Glutamatergic neuron (in vitro differentiated cells): ENCODE data around the gene C12orf57. TPM values are rescaled to one million over a fixed set of nuclear protein-coding genes. Genes with fewer than 3 reads are reported as not detected.

ENCODE experiments used
- DNase-seq: peaks from one replicate; pipeline ENCODE4 v3.0.0; 2022
- H3K27ac Mint-ChIP-seq: one replicate; pipeline ENCODE4 v1.8.0; 2020; ENCODE audit warnings: mild to moderate bottlenecking, mixed read lengths, inconsistent platforms; ENCODE audit not compliant: unreplicated experiment
- H3K27me3 Mint-ChIP-seq: one replicate; pipeline ENCODE4 v1.8.0; 2020; ENCODE audit warnings: mild to moderate bottlenecking, moderate library complexity, mixed read lengths, inconsistent platforms; ENCODE audit not compliant: unreplicated experiment
- H3K36me3 Mint-ChIP-seq: one replicate; pipeline ENCODE4 v1.8.0; 2020; ENCODE audit warnings: mild to moderate bottlenecking, mixed read lengths, inconsistent platforms; ENCODE audit not compliant: unreplicated experiment
- H3K4me1 Mint-ChIP-seq: one replicate; pipeline ENCODE4 v1.8.0; 2020; ENCODE audit warnings: mild to moderate bottlenecking, low read depth, mixed read lengths, inconsistent platforms; ENCODE audit not compliant: unreplicated experiment
- H3K4me3 Mint-ChIP-seq: one replicate; pipeline ENCODE4 v1.8.0; 2020; ENCODE audit warnings: mild to moderate bottlenecking, mixed read lengths, inconsistent platforms; ENCODE audit not compliant: unreplicated experiment
- H3K9me3 Mint-ChIP-seq: one replicate; pipeline ENCODE4 v1.8.0; 2020; ENCODE audit warnings: mild to moderate bottlenecking, moderate library complexity, mixed read lengths, inconsistent platforms; ENCODE audit not compliant: unreplicated experiment
- CTCF ChIP-seq: fragments of 200-600 bp; sonication (generic); IDR thresholded peaks from one replicate; pipeline ENCODE4 v1.5.0; 2021; ENCODE audit not compliant: partially characterized antibody, unreplicated experiment
- microRNA-seq: library from miRNA; unstranded; fragments of <30 nt; microRNA quantifications from one replicate; pipeline ENCODE4, GENCODE V29; 2020; ENCODE audit not compliant: unreplicated experiment
- total RNA-seq: library from RNA; stranded (reverse); fragmentation: NEBNext Ultra II Directional; extraction: Animal tissue kit (Norgen Biotek cat#: 25700); gene quantifications from one replicate; pipeline ENCODE4 v1.2.1, GENCODE V29; 2021; ENCODE audit not compliant: unreplicated experiment

The C12orf57 gene
- total RNA-seq, 1 donor from 2014 or later, result 184 TPM

GRCh38 chr12:6980740-6981139 is 36.9 kb downstream of the C12orf57 start:
- Mint-ChIP-seq H3K27me3 (peaks cover 2% of the 10 kb centered on the region), H3K36me3 (no peaks in the 10 kb centered on the region), H3K4me3 (no peak overlapping the region), H3K4me1 (no peaks in the 10 kb centered on the region), H3K9me3 (peaks cover 4% of the 10 kb centered on the region), H3K27ac (no peak overlapping the region)
- DNase-seq, result no peak
- TF ChIP-seq CTCF, result no peak

- Mint-ChIP-seq H3K27ac (no peak overlapping the region), H3K4me3 (no peak overlapping the region), H3K4me1 (no peaks in the 10 kb centered on the region), H3K36me3 (no peaks in the 10 kb centered on the region), H3K9me3 (peaks cover 4% of the 10 kb centered on the region), H3K27me3 (peaks cover 2% of the 10 kb centered on the region)
- DNase-seq, result no peak
- TF ChIP-seq CTCF, result no peak
Measured at GRCh38 chr12:6981152-6982052, 37.6 kb downstream of the C12orf57 start.

GRCh38 chr12:6982532-6982931 is 38.7 kb downstream of the C12orf57 start:
- Mint-ChIP-seq H3K36me3 (no peaks in the 10 kb centered on the region), H3K27ac (no peak overlapping the region), H3K4me3 (no peak overlapping the region), H3K27me3 (no peaks in the 10 kb centered on the region), H3K9me3 (peaks cover 3% of the 10 kb centered on the region), H3K4me1 (no peaks in the 10 kb centered on the region)
- no peak for DNase-seq
- no peak for TF ChIP-seq CTCF

- Mint-ChIP-seq H3K27me3 (no peaks in the 10 kb centered on the region), H3K4me3 (no peak overlapping the region), H3K4me1 (no peaks in the 10 kb centered on the region), H3K36me3 (no peaks in the 10 kb centered on the region), H3K9me3 (no peaks in the 10 kb centered on the region), H3K27ac (no peak overlapping the region)
- no peak for TF ChIP-seq CTCF
- DNase-seq, result no peak
Measured at GRCh38 chr12:6987956-6988553, 44.2 kb downstream of the C12orf57 start.

Small RNA genes within 50 kb of the gene (microRNA-seq; reads per million reads assigned to microRNA genes)
- gene MIR141 (60.6 reads per million, percentile 70 among the genes with 10 or more reads in this experiment), gene MIR200C (3,972 reads per million, percentile 96 among the genes with 10 or more reads in this experiment)

Other genes starting within 250 kb of the C12orf57 start
- 48.8 TPM for gene PIANP, start 243.2 kb upstream of the C12orf57 start, total RNA-seq
- gene COPS7A, start 220.0 kb upstream of the C12orf57 start, total RNA-seq, result 25.9 TPM
- 228 TPM for gene MLF2, start 190.9 kb upstream of the C12orf57 start, total RNA-seq
- 966 TPM for gene PTMS, start 177.7 kb upstream of the C12orf57 start, total RNA-seq
- gene LAG3, start 171.5 kb upstream of the C12orf57 start, total RNA-seq, result 7.3 TPM
- gene CD4, start 154.5 kb upstream of the C12orf57 start, total RNA-seq, result 0.17 TPM
- gene GPR162, start 122.2 kb upstream of the C12orf57 start, total RNA-seq, result 145 TPM
- gene P3H3, start 115.6 kb upstream of the C12orf57 start, total RNA-seq, result 58.4 TPM
- 45.7 TPM for gene GNB3, start 103.1 kb upstream of the C12orf57 start, total RNA-seq
- gene CDCA3, start 92.7 kb upstream of the C12orf57 start, total RNA-seq, result 5.2 TPM
- gene USP5, start 91.9 kb upstream of the C12orf57 start, total RNA-seq, result 141 TPM
- 663 TPM for gene TPI1, start 76.5 kb upstream of the C12orf57 start, total RNA-seq
- gene SPSB2, start 70.7 kb upstream of the C12orf57 start, total RNA-seq, result 4.3 TPM
- 2.6 TPM for gene LRRC23, start 39.2 kb upstream of the C12orf57 start, total RNA-seq
- 182 TPM for gene ENO2, start 29.4 kb upstream of the C12orf57 start, total RNA-seq
- gene ATN1, start 16.1 kb upstream of the C12orf57 start, total RNA-seq, result 94.6 TPM
- not detected for gene RNU7-1, start 206 bp upstream of the C12orf57 start, total RNA-seq
- 3.8 TPM for gene PTPN6, start 7.3 kb downstream of the C12orf57 start, total RNA-seq
- gene PHB2, start 26.6 kb downstream of the C12orf57 start, total RNA-seq, result 200 TPM
- 24.2 TPM for gene EMG1, start 26.9 kb downstream of the C12orf57 start, total RNA-seq
- 53.3 TPM for gene LPCAT3, start 74.5 kb downstream of the C12orf57 start, total RNA-seq
- 3.5 TPM for gene C1S, start 116.7 kb downstream of the C12orf57 start, total RNA-seq
- 1.0 TPM for gene C1R, start 148.4 kb downstream of the C12orf57 start, total RNA-seq
- gene C1RL, start 165.2 kb downstream of the C12orf57 start, total RNA-seq, result 12.8 TPM
- gene RBP5, start 184.9 kb downstream of the C12orf57 start, total RNA-seq, result 1.2 TPM
- 113 TPM for gene CLSTN3, start 186.3 kb downstream of the C12orf57 start, total RNA-seq
- 71.0 TPM for gene PEX5, start 245.7 kb downstream of the C12orf57 start, total RNA-seq